ENCODE results near the gene CSF3R.
"Not testable (repeated sequence)": the region's sequence is repeated elsewhere in the genome, so short reads cannot be mapped to it uniquely, and the experiment has no call there.

The CSF3R gene

GRCh38 chr1:36512842-36513241 is 30.1 kb upstream of the CSF3R start:
- DNase-seq: no peak

DNA sequence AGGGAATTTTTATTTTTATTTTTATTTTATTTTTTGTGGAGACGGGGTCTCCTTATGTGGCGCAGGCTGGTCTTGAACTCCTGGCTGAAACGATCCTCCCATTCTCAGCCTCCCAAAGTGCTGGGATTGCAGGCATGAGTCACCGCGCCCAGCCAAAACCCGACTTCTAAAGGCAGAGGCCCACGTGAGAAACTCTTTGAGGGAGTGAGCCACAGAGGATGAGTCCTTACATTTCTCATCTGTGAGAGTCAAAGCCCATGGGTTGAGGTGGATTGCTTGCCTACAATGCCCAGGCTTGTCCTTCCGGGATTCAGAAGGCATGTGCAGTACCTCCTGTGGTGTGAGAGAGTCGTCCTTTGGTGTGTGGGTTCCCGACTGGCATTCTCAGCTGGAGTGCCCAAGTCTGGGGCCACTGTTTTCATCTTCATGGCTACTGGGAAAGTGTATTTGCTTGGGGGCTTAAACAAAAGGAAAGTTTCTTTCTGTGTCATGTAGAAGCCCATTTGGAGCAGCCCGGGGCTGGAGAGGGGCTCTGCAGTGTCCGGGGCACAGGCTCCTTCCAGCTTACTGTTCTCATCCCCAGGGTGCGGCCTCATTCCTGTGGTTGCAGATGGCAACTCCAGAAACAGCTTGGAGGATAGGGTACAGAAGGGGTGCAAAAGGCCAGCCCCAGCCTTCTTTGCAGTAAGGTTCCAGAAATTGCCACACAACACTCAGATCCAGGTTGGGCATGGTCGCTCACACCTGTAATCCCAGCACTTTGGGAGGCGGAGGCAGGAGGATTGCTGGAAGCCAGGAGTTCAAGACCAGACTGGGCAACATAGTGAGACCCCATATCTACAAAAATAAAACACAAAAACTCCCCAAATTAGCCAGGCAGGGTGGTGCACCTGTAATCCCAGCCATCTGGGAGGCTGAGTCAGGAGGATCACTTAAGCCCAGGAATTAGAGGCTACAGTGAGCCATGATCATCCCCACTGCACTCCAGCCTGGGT is 29.4 kb upstream of the CSF3R start:
- DNase-seq: no peak

DNA sequence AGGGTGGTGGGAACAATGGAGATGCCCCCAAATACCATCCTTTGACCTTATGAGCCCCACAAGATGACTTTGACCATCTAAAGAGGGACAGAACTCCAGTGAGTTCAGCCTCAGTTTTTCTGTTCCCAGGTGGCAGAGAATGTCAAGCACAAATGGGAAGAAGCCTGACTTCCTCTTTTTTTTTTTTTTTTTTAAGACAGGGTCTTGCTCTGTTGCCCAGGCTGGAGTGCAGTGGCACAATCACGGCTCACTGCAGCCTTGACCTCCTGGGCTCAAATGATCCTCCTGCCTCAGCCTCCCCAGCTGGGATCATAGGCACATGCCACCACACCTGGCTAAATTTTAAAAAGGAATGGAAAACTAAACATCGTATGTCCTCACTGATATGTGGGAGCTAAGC is 28.5 kb upstream of the CSF3R start:
- DNase-seq: not testable (repeated sequence)

DNA sequence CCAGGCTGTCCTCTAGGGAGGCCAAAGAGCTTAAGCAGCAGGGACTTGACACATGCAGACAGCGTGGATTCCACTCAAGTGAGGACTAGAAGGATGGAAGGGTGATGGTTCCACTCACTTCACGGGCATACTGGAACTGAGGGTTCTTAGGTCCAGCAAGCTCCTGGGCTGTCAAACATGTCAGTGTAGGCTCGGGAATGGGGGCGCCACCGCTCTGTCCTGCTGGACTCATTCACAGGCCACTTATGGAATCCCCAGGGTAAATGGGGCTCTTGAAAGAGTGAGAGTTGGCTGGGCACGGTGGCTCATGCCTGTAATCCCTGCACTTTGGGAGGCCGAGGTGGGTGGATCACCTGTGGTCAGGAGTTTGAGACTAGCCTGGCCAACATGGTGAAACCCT is 27.7 kb upstream of the CSF3R start:
- no peak for DNase-seq

DNA sequence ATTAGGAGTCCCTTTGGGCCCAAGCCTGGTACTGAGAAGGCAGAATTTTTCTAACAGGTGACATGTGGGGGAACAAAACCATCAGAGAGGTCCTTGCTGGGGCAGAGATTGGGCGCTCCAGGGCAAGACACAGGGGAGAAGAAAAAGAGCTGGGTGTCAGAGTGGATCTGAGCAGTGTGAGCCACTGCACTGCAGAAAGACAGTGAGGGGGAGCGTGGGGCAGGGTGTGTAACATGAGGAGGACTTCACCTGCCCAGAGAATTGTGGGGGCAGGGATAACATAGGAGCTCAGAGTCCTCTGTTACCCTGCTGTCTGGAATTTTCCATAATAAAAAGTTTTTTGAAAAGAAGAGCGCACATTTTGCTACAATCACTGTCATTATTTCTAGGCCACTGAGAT is 25.5 kb upstream of the CSF3R start:
- DNase-seq: no peak

DNA sequence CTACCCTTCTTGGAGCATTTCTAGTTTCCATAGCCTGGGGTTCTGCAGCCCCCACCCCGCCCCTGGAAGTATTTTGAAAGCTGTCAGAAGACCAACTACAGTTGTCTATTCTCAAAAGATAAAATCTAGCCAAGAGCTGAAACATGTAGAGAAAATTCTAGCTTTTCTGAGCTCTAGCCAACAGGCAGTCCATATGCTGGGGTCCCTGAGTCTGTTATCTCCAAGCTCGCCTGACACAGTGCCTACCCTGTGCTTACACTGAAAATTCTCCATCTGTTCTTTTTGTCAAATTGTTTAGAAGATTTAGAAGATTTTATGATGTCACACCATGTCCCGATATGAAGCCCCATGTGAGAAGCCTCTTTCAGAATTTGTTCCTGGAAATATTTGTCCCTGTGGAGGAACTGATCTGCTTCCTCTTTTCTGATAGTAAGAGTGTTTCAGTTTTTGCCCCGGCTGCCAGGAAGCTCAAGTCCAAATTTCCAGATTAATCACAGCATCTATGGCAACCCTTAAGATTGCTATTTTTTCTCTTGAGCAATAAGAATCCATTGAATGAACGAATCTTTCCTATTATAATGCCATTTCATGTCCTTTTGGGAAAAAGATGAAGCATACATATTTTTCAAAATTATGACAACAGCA is 23.7 kb upstream of the CSF3R start:
- DNase-seq: no peak

- no peak for DNase-seq
Observed at GRCh38 chr1:36503733-36504132, 21.0 kb upstream of the CSF3R start.

DNA sequence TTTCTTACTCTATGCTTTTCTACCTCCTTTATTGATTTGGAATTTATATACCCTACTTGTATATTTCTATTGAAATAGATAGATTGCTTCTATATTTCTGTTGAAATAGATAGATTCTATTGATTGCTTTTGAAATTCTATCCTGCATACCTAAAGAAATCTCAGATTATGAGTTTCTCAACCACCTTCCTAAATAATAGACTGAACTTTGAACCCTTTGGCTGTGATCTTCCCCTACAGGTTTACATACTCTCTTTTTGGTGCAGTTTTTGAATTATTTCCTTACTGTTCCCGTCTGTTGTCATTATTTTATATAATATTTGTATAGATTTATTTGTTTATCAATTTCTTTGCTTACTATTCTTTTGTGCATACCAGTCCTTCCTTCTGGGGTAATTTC is 20.4 kb upstream of the CSF3R start:
- no peak for DNase-seq

- DNase-seq: no peak
Observed at GRCh38 chr1:36502616-36503015, 19.9 kb upstream of the CSF3R start.

GRCh38 chr1:36501911-36502310 is 19.2 kb upstream of the CSF3R start:
- DNase-seq: not testable (repeated sequence)

- DNase-seq: no peak
Observed at GRCh38 chr1:36497207-36497606, 14.5 kb upstream of the CSF3R start.

DNA sequence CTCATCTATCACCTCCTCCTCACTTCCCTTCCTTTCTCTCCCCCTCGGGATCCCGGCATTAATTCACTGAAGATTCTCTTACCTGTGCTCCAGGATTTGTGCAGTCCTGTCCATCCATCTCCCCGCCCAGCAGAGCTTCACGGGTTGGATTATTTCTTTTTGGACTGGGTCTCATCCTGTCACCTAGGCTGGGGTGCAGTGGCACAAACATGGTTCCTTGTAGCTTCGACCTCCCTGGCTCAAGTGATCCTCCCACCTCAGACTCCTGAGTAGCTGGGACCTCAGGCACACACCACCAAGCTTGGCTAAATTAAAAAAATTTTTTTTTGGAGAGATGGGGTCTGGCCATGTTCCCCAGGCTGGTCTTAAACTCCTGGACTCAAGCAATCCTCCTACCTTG is 12.3 kb upstream of the CSF3R start:
- DNase-seq: no peak

- no peak for DNase-seq
Observed at GRCh38 chr1:36493524-36493923, 10.8 kb upstream of the CSF3R start.

GRCh38 chr1:36492491-36492890 is 9.8 kb upstream of the CSF3R start:
- no peak for DNase-seq

DNA sequence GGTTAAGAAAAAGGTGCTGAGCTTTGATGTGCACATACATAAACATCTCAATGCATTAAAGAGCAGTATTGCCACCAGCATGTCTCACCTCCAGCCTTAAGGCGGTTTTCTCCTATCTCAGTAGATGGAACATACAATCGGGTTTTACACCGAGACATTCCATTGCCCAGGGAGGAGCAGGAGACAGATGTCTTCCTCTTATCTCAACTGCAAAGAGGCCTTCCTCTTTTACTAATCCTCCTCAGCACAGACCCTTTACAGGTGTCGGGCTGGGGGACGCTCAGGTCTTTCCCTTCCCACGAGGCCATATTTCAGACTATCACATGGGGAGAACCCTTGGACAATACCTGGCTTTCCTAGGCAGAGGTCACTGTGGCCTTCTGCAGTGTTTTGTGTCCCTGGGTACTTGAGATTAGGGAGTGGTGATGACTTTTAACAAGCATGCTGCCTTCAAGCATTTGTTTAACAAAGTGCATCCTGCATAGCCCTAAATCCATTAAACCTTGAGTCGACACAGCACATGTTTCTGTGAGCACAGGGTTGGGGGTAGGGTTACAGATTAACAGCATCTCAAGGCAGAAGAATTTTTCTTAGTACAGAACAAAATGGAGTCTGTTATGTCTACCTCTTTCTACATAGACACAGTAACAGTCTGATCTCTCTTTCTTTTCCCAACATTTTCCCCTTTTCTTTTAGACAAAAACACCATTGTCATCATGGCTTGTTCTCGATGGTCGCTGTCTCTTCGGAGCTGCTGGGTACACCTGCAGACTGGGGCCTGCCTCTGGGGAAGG is 6.7 kb upstream of the CSF3R start:
- DNase-seq: peak; percentile 28

GRCh38 chr1:36487906-36488305 is 5.2 kb upstream of the CSF3R start:
- DNase-seq: no peak

GRCh38 chr1:36487336-36487725 is 4.6 kb upstream of the CSF3R start:
- DNase-seq: not testable (repeated sequence)

- no peak for DNase-seq
Observed at GRCh38 chr1:36486439-36487335, 4.0 kb upstream of the CSF3R start.

DNA sequence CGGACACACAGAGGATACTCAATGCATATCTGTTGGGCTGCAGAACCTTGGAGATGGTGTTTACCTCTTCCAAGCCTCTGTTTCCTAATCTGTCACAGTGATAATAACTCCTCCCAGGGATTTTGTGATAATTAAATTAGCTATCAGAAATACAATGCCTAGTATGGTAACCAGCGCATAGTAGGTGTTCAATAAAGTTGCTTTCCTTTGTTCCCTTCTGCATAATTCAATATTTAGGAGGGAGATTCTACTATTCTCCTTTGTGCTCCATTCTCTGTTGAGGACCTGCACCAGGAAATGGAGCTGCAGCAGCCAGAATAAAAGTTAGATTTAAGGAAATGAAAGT is 3.4 kb upstream of the CSF3R start:
- DNase-seq: no peak

DNA sequence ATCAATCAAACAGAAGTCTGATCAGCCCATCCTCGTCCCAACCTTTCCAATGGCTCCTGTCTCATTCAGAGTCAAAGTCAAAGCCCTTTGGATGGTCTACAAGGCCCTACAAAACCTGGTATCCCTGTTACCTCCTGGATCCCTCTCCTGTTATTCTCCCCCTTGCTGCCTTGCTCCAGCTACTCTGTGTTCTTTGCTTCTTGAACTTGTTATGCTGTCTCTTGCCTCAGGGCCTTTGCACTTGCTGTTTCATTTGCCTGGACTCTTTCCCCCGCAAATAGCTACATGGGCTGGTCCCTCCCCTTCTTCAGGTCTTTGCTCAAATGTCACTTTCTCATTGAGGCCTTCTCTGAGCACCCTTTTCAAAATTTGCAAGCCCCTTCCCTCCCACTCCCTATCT is 1.4 kb upstream of the CSF3R start:
- DNase-seq: no peak

DNA sequence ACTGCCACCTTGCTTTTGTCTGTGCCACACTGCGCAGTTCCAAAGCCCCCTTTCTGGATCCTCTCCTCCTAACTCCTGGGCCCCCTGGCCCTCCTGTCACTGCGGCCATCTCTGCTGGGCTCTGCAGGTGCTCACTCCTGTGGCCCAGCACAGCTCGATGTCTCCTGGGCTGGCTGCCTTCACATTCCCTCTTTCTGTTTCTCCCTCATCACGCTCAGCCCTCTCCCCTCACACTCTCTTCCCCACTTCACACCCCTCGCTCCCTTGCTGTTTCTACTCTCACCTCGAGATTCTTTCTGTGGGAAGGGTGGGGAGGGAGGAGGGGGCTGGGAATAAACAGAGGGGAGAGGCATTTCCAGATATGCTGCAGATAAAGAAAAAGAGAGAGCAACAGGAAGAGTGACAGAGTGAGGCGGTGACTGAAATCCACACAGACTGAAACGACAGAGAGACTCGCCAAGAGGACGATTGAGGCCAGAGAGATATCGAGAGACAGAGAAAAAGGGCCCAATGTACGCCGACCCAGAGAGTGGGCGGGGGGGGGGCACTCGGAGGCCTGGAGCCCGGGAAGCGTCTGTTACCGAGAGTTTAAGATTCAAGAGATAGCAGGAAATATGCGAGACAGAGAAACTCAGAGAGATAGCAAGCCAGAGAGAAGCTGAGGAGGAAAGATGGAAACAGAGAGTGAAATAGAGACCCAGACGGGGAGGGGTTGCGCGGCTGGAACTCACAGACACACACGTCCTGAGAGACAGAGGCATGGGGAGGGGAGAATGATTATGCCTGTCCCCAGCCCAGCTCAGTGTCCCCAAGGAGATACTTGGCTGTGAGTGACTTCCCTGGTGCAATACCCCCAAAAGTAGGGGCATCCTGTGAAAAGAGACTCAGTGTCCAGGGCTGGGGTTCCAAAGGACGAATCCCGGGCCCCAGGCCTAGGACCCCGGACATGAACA is 666 bp downstream of the CSF3R start:
- no peak for DNase-seq

All from NCI-H82 (cell line).